Measurements from ENCODE around the gene TSPAN18.

GRCh38 chr11:44764583-44764982 is 37.8 kb downstream of the TSPAN18 start:
- TF ChIP-seq CTCF (conservative IDR thresholded peaks at IDR 0.05; ENCODE audit: low read depth, low read length) (no peak), EZH2 (IDR thresholded peaks at IDR 0.05; ENCODE audit: low read length, unreplicated experiment) (no peak), EZH2phosphoT487 (IDR thresholded peaks at IDR 0.05; ENCODE audit: borderline replicate concordance, low read length) (no peak)
